ENCODE data around the gene ATP1B2.
"Not testable (repeated sequence)": the region's sequence is repeated elsewhere in the genome, so short reads cannot be mapped to it uniquely, and the experiment has no call there.

The ATP1B2 gene

DNA sequence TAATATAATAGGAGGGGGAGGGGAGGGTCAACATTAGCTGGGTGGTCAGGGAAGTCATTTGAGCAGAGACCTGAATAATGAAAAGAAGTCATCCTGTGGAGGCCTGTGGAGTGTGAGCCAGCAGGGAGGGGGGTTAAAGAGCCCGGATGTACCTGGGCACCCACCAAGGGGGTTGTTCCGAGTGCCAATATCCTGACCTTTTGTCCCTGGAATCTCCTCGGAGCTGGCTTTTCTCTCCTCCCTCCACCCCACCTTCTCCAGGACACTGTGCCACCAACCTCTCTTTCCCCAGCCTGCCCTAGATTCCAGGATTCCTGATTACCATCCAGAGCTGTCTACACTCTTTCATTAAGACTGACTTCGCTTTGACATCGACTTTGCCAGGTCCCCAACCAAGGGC lies 14.6 kb upstream of the ATP1B2 start:
- DNase-seq (ENCODE audit: low spot score): no peak

DNA sequence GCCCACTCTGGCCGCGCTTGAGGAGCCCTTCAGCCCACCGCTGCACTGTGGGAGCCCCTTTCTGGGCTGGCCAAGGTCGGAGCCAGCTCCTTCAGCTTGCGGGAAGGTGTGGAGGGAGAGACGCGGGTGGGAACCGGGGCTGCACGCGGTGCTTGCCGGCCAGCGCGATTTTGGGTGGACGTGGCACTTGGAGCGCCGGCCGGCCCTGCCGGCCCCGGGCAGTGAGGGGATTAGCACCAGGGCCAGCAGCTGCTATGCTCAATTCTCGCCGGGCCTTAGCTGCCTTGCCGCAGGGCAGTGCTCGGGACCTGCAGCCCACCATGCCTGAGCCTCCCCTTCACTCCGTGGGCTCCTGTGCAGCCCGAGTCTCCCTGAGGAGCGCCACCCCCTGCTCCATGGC lies 9.9 kb upstream of the ATP1B2 start:
- no peak for DNase-seq (ENCODE audit: low spot score)

DNA sequence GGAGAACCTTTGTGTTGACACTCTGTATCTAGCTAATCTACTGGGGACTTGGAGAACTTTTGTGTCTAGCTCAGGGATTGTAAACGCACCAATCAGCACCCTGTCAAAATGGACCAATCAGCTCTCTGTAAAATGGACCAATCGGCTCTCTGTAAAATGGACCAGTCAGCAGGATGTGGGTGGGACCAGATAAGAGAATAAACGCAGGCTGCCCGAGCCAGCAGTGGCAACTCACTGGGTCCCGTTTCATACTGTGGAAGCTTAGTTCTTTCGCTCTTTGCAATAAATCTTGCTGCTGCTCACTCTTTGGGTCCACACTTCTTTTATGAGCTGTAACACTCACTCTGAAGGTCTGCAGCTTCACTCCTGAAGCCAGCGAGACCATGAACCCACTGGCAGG lies 9.1 kb upstream of the ATP1B2 start:
- not testable (repeated sequence) for DNase-seq (ENCODE audit: low spot score)

DNA sequence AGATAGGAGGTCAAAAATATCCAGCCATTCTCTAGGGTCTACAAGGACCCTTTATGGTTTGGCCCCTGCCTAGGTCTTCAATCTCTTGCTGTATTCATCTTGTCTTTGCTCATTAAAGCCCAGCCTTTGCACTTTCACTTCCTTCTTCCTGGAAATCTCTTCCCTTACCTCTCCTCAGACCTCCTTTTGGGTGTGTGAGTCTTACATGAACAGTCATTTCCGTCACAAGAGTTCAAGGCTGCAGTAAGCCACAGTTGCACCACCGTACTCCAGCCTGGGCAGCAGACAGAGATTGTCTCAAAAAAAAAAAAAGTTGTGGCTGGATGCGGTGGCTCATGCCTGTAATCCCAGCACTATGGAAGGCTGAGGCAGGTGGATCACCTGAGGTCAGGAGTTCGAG lies 6.0 kb upstream of the ATP1B2 start:
- DNase-seq (ENCODE audit: low spot score): peak; percentile 20

DNA sequence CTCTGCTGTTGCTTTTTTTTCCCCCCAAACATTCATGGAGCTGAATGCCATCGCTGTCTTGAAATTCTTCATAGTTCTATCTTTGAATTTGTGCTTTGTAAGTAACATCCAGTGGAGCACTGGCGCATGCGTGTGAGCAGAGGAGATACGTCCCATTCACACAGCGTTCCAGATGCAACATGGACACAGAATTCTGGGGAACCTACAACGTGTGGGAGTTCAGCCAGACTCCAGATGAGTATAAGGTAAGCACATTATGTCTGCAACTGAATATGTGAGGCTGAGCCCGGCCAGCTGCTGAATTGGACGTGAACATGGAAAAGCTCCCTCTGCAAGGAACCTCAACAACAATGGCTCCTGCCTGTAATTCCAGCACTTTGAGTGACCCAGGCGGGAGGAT lies 4.3 kb upstream of the ATP1B2 start:
- no peak for DNase-seq (ENCODE audit: low spot score)

DNA sequence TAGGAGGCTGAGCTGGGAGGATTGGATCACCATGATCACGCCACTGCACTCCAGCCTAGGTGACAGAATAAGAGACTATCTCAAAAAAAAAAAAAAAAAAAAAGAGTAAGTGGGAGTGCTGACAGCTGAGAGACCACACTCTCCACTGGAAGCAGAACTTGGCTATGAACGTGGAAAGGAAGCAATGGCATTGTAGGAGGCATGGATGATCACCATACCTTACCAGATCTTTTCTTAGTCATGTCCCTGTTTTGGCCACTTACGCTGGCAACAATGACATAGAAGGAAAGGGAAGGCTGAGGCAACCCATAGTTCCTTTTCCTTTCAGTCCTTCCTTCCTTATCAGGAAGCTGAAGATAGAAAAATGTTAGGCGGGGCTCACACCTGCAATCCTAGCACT lies 3.7 kb upstream of the ATP1B2 start:
- no peak for DNase-seq (ENCODE audit: low spot score)

DNA sequence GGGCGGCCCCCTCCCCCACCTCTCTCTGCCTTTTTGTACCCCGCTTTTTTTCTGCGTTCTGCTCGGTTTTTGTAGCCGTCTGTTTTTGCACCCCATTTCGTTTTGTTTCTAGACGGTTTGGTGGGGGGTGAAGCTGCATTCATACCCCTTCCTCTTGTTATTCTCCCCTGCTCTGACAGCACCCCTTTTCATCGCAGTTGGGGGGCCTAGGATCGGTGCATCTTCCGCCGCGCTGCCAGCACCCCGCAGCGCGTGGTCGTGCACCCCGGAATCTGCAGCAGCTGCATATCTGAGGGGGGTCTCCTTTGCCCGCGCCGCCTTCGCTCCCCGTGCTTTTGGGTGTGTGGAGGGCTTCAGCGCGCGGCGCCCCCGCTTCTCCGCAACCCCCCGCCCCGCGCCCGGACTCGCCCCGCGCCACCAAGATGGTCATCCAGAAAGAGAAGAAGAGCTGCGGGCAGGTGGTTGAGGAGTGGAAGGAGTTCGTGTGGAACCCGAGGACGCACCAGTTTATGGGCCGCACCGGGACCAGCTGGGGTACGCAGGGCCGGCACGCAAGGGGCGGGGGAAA lies 455 bp downstream of the ATP1B2 start:
- DNase-seq (ENCODE audit: low spot score): no peak

DNA sequence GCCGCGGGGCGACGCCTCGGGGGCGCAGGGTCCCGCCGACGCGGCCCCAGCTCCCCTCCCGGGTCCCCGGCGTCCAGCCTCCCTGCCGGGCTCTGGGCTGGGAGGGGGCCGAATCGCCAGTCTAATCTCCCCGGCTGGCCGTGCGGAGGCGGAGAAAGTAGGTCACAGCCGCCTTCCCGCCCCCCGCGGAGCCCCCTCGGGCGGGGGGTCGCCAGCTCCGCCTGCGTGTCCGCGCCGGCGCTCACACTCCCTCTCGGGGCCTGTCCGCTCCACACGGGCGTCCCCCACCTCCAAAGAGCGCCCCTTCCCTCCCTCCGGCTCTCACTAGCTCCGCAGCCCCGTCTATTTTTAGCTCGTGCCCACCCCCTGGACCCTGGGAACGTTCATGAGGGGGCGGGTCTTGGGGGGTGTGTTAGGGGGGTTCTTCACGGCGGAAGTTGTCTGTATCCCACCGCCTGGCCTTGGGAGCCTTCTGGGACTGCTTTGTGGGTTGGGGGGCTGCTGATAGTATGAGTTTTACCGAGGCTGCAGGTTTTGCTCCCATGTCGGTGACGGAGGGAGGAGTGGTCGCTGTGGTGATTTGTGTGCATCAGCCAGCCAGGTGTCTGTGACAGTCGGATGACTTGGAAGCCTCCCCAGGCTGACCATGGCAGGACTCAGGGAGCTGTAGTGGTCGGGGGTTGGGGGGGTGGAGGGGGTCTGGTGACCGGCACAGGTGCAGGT lies 1.1 kb downstream of the ATP1B2 start:
- DNase-seq (ENCODE audit: low spot score): no peak

DNA sequence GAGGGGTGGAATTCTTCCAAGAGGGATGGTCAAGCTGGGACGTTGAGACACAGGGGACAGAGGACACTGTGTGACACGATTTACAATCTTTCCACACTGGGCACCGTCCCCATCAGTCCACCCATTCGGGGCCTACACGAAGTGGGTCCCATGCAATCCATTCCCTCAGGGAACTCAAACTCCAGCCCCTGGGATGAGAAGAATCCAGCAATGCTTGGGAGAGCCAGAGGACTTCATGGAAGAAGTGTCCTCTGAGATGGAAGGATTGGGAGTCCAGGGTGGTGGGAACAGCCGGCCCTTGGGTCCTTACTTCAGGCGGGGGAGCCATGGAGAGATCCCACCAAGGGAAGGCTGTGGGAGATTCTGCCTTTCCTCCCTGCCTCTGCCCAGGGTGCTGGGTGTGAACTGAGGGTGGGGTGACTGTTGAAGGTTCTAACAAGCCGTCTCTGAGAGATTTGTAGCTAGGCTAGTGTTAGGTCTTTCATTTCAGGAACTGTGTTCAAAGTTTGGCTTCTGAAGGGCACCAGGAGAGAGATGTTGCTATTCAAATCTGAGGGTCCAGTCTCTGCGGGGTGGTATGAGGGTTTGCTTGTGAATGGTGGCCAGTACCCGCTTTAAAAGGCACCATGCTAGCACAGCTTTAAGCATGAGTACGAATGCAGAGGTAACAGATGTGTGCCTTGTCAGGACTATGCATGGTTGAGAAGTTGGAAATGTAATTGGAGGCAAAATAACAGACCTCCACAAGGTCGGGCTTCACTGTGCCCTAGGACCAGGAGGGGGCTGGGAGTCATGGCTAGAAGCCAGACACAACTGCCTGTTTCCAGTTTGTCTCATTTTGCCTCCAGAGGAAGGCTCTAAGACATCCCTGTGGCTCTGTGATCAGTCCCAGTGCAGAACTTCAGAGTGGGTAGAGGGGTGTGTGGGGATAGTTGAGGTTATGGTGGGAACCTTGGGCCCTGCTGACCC lies 1.9 kb downstream of the ATP1B2 start:
- DNase-seq (ENCODE audit: low spot score): no peak

DNA sequence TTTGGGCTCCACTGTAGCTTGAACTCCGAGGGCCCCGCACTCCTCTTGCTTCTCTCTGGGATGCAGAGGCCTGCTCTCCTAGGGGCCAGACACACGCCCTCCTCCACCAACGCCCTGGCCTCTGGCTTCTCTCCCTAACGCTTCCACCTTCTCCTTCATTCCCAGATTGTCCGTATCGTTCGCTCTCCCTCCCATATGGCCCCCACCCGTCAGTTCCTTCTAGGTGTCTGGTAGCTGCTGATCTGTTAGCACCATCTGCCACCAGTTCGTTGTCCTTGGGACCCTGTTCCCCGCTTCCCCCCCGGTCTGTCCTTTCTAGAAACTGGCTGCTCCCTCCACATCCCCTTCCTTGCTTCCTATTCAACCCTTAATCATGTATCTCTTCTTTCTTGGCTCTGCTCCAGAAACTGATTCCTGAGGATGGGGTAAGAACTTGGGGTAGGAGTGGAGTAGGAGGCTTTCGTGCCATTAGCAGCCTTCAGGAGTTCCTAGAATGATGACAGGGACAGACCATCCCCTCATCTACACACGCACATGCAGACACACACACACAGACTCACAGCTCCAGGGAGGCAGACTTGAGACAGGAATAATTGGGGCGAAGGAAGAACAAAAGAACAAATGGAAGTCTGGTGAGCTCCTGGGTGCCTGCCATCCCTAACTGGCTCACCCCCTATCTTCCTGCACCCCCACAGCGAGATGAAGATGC lies 4.3 kb downstream of the ATP1B2 start:
- no peak for DNase-seq (ENCODE audit: low spot score)

DNA sequence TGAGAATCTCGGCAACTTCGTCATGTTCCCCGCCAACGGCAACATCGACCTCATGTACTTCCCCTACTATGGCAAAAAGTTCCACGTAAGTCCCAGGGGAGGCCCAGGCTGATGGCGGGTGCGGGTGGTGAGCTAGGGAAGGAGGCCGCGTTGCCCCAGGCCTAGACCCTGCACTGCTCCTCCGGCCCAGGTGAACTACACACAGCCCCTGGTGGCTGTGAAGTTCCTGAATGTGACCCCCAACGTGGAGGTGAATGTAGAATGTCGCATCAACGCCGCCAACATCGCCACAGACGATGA lies 4.8 kb downstream of the ATP1B2 start:
- no peak for DNase-seq (ENCODE audit: low spot score)

DNA sequence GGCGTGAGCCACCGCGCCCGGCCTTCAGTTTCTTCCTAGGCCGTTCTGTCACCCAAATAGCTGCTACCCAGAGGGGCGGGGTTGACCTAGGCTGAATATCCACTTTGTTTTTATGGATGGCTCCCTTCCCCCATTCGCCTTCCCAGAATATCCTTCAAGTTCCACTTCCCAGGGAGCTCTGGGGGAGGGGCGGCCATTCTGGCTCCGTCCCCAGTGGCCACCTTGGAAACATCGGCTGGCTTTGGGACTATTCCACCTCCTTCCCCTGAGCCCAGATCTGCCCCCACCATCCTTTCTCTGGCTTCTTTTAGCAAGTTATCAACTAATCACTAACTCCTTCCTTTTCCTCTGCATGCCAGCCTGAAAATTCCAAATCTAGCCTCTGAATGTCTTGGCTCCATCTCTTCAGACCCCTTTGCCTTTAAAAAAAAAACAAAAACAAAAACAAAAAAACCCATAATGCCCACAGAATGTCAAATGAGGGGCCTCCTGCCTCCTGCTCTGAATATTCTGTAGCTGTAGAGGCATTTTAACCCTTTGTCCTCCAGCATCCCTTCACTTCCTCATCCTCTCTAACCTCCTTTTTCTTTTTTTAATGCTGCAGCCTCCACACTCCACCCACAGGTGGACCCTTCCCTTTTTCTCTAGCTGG lies 6.4 kb downstream of the ATP1B2 start:
- no peak for DNase-seq (ENCODE audit: low spot score)

DNA sequence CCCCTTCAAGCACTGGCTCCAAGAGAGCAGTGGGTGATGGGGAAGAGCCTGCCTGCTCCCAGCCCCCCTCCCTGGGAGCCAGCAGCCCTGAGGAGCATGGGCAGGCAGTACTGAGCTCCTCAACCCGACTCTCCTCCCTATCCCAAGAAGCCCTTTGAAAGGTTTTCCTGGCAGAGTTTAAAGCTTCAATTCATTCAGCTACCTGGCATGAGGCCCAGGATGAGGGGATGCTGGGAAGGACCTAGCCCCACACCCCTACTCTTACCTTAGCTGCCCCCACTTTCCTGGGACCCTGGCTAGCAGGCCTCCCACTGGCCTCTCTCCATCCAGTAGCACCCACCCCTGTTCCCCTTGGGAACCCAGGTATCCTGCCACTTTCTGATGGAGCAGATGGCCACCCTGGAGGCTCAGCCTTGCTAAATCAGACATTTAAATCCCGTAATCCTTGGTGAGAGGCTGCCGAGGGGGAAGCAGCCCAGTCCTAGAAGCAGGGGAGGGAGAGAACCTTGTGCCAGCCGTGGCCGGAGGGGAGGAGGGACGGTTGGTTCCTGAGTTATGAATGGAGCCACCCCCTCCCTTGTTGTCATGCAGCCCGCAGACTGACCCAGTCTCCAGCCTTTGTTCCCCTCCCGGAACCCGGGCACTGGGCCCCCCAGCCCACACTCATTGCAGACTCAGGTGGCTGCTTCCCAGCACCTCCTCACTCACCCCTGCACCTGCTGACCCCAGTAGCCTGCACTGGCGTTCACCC lies 17.1 kb downstream of the ATP1B2 start:
- no peak for DNase-seq (ENCODE audit: low spot score)

DNA sequence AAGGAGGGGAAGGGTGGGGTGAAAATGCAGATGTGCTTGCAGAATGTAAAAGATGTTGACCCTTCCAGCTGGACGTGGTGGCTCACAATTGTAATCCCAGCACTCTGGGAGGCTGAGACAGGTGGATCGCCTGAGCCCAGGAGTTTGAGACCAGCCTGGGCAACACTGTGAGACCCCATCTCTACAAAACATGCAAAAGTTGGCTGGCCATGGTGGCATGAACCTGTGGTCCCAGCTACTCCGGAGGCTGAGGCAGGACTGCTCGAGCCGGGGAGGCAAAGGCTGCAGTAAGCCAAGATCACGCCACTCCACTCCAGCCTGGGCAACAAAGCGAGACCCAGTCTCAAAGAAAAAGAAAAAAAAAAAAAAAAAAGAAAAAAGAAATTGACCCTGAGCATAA lies 17.8 kb downstream of the ATP1B2 start:
- DNase-seq (ENCODE audit: low spot score): no peak

DNA sequence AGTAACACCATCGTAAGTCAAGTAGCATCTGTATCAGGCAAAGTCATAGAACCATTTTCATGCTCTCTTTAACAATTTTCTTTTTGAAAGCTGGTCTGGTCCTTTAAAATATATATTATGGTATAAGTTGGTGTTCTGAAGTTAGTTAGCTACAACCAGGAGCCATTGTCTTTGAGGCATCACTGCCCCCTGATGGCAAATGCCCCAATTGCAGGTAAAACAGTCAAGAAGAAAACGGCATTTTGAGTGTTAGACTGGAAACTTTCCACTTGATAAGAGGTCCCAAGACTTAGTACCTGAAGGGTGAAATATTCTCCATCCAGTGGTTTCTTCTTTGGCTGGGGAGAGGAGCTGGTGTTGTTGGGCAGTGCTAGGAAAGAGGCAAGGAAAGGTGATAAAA lies 22.5 kb downstream of the ATP1B2 start:
- DNase-seq (ENCODE audit: low spot score): peak; percentile 35

DNA sequence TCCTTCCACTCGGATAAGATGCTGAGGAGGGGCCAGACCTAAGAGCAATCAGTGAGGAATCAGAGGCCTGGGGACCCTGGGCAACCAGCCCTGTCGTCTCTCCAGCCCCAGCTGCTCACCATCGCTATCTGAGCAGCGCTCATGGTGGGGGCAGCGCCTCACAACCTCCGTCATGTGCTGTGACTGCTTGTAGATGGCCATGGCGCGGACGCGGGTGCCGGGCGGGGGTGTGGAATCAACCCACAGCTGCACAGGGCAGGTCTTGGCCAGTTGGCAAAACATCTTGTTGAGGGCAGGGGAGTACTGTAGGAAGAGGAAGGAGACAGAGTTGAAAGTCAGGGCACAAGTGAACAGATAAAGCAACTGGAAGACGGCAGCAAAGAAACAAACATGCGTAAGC lies 24.2 kb downstream of the ATP1B2 start:
- no peak for DNase-seq (ENCODE audit: low spot score)

DNA sequence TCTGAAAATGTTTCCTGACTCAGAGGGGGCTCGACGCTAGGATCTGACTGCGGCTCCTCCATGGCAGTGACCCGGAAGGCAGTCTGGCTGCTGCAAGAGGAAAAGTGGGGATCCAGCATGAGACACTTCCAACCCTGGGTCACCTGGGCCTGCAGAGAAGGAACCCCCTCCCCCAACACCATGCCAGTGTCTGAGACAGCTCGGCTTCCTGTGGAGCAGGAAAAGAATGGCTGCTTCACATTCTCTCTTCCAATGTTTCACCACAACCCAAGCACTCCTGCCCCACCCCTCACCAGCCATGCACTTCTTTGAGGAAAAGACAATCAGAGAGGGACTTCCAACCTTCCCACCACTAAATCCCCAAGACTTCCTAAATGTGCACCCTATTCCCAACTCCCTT lies 25.8 kb downstream of the ATP1B2 start:
- DNase-seq (ENCODE audit: low spot score): no peak

DNA sequence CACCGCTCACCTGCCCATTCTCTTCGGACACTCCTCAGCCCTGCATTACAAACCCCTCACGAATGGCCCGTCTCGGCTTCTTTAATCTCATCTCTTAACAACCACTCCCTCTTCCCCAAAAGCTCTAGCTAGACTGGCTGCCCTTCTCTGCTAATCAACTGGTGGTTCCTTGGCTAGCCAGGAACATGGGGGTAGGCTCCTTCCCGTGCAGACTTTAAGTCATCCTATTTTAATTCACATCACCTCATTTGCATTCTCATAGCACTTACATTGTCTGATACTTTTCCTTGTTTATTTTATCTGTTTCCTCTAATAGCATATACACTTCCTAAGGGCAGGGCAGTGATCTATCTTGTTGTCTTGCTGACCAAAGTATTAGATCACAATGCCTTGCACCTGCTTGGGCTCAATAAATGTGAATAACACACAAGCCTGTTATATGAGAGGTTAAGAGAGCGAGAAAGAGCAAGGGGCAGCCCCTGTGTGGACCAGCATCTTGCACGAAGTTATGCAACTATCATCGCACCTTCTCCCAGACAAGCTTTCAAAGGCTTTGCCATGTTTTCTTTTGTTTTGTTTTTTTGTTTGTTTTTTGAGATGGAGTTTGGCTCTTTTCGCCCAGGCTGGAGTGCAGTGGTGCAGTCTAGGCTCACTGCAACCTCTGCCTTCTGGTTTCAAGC lies 26.8 kb downstream of the ATP1B2 start:
- DNase-seq (ENCODE audit: low spot score): no peak

DNA sequence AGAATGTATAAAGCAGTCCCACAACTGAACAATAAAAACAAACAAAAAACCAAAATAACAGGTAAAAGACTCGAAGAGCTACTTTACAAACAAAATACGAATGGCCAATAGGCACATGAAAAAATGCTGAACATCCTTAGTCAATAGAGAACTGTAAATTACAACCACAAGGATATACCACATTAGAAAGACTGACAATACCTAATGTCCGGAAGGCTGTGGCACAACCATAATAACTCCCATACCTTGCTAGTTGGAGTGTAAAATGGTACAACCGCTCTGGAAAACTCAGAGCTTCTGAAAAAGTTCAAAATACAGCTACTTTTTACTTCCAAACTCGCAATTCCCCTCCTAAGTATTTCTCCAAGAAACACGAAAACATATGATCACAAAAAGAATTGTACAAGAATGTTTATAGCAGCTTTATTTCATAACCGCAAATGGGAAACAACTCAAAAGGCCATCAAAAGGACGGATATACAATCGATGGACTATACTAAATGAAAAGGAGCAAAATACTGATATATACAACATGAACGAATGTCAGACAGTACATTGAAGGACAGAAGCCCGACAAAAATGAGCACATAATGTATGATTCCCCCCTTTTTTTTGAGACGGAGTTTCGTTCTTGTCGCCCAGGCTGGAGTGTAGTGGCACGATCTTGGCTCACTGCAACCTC lies 34.3 kb downstream of the ATP1B2 start:
- no peak for DNase-seq (ENCODE audit: low spot score)

DNA sequence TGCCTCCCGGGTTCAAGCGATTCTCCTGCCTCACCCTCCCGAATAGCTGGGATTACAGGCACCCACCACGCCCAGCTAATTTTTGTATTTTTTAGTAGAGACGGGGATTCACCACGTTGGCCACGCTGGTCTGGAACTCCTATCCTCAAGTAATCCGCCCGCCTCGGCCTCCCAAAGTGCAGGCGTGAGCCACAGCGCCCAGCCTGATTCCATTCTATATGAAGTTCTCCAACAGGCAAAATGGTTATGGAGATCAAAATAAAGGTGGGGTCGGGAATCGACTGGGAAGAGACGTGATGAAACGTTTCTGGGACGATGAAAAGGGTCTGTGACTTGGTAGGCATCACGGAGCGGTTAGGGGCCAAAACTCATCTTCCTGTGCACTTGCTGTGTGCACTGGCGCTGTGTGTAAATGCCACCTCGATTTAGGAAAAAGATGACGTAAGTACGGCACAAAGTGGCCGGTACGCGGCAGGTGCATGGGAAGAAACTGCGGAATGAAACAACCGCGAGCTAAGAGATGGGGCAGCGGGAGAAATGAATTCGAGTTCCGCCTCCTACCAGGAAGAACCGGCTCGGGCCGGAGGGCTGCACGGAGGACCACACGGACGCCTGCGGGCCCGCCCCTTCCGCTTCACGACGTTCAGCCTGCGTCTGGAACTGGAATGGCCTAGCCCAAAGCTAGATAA lies 35.0 kb downstream of the ATP1B2 start:
- peak; percentile 91 for DNase-seq (ENCODE audit: low spot score)

All from activated CD4-positive, alpha-beta T cell treated with anti-CD3 and anti-CD28 coated beads, Interleukin-2, Interleukin-4, amounts not matched to agents 100 ng/mL and 50 ng/mL, durations not matched to agents 16 hours and 8 hours (primary cell).